Omental fat pad (tissue), 4 donors: Measurements from ENCODE around the gene STAM2. TPM values are rescaled to one million over a fixed set of nuclear protein-coding genes. Genes with fewer than 3 reads are reported as not detected.
"Not testable (repeated sequence)": the region's sequence is repeated elsewhere in the genome, so short reads cannot be mapped to it uniquely, and the experiment has no call there.

Experiments used
- ATAC-seq: fragments of 150-250 bp; one replicate; pipeline ENCODE4 v1.9.1; 2016; ENCODE audit warnings: mild to moderate bottlenecking, moderate library complexity; ENCODE audit not compliant: low FRiP score
- DNase-seq: peaks from one replicate; pipeline ENCODE4 v3.0.0-alpha.2; 2019; ENCODE audit warnings: low spot score
- total RNA-seq, 4 donors: library from RNA; depleted of rRNA; stranded (reverse); fragments of >200 nt; gene quantifications; one replicate each; pipeline ENCODE4 v1.1.0, GENCODE V29; 2016
- TF ChIP-seq, protein P1 (sequence below), 3 donors: fragments of 450-650 bp; IDR thresholded peaks; one replicate each; pipeline ENCODE4 v1.5.1; 2016 to 2017; ENCODE audit warnings: antibody characterized with exemption in 3 of 3, mild to moderate bottlenecking in 3 of 3, moderate library complexity in 2 of 3

STAM2 gene
- total RNA-seq, 4 donors from 2014 or later, result 23.9 to 47.8 (median 33.4) TPM

DNA sequence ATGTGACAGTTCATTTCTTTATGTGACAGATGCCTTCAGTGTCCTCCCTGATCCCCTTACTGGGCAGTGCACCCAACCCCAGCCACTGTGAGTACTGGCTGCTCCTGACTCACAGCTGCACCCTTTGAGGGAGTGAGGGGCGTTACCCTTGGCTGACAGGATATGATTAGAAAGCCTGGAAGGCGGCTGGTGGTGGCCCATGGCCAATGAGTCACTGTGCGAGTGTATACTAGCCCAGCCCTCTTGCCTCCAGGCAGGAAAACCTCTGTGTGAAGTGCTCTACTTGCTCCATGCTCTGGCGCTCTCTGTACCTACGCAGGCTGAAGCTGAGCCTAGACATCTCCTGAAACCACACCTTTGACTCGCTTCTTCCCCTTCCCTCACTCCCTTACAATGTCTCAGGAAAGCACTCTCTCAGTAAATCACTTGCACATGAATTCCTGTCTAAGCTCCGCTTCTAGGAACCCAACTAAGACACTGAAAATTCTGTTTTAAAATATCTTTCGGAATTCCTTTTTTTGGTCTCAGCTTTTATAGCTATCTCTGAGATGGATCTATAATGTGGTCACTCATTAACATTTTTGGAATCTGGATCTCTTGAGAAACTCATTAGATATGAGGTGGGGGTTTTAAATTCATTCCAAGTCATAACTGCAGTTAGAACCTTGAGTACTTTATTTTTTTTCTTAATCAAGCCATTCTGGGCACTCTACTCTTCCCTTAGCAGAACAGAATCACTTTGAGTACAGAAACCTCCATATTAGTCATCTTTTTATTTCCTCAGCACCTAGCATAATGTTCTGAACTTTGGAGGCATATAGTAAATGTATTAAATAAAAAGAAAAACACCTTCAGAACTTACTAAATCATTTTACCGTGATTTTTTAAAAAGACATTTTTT lies 25.3 kb upstream of the STAM2 start:
- peak; percentile 77 for DNase-seq
- TF ChIP-seq, protein P1, sequence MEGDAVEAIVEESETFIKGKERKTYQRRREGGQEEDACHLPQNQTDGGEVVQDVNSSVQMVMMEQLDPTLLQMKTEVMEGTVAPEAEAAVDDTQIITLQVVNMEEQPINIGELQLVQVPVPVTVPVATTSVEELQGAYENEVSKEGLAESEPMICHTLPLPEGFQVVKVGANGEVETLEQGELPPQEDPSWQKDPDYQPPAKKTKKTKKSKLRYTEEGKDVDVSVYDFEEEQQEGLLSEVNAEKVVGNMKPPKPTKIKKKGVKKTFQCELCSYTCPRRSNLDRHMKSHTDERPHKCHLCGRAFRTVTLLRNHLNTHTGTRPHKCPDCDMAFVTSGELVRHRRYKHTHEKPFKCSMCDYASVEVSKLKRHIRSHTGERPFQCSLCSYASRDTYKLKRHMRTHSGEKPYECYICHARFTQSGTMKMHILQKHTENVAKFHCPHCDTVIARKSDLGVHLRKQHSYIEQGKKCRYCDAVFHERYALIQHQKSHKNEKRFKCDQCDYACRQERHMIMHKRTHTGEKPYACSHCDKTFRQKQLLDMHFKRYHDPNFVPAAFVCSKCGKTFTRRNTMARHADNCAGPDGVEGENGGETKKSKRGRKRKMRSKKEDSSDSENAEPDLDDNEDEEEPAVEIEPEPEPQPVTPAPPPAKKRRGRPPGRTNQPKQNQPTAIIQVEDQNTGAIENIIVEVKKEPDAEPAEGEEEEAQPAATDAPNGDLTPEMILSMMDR (IDR thresholded peaks at IDR 0.05), result no peak
- peak; percentile 100 for ATAC-seq

DNA sequence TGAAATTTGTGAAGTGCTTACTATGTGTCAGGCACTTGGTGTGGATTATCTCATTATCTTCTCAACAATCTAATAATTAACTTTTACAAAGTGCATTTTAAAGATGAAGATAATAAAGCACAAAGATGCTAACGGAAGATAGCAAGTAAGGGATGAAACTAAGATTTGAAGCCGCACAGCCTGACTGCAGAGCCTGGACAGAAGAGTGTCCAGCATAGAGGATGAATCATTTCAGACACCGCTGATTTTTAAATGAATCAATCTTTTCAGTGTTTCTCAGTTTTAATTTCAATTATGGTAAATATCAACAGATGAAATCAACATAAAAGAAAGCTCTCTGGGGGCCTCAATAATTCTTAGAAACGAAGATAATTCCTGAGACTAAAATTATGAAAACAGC lies 24.5 kb upstream of the STAM2 start:
- no peak for DNase-seq
- no peak for ATAC-seq
- TF ChIP-seq, protein P1 (IDR thresholded peaks at IDR 0.05), result no peak

DNA sequence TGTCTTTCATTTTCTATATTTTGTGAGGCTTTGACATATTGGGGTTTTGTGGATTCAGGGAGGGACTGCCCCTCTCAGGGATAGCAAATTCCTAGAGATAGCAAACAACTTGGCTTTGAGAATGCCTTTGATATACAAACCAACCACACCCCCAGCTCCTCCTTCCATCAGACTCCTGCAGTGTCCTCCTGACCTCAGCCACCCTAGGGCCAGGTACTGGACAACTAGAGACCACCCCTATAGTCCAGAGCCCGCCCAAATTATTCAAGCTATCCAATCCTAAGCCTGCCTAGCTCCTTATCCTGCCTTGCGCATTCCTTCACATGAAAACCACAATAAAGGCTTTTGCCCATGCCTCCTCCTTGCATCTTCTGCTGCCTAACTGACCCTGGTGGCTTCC lies 22.9 kb upstream of the STAM2 start:
- TF ChIP-seq, protein P1 (IDR thresholded peaks at IDR 0.05), result no peak
- no peak for ATAC-seq
- no peak for DNase-seq

DNA sequence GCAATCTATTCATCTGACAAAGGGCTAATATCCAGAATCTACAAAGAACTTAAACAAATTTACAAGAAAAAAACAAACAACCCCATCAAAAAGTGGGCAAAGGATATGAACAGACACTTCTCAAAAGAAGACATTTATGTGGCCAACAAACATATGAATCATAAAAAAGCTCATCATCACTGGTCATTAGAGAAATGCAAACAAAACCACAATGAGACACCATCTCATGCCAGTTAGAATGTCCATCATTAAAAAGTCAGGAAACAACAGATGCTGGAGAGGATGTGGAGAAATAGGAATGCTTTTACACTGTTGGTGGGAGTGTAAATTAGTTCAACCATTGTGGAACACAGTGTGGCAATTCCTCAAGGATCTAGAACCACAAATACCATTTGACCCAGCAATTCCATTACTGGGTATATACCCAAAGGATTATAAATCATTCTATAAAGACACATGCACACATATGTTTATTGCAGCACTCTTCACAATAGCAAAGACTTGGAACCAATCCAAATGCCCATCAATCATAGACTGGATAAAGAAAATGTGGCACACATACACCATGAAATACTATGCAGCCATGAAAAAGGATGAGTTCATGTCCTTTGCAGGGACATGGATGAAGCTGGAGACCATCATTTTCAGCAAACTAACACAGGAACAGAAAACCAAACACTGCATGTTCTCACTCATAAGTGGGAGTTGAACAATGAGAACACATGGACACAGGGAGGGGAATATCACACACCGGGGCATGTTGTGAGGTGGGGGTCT lies 22.1 kb upstream of the STAM2 start:
- ATAC-seq, DNase-seq: not testable (repeated sequence)

DNA sequence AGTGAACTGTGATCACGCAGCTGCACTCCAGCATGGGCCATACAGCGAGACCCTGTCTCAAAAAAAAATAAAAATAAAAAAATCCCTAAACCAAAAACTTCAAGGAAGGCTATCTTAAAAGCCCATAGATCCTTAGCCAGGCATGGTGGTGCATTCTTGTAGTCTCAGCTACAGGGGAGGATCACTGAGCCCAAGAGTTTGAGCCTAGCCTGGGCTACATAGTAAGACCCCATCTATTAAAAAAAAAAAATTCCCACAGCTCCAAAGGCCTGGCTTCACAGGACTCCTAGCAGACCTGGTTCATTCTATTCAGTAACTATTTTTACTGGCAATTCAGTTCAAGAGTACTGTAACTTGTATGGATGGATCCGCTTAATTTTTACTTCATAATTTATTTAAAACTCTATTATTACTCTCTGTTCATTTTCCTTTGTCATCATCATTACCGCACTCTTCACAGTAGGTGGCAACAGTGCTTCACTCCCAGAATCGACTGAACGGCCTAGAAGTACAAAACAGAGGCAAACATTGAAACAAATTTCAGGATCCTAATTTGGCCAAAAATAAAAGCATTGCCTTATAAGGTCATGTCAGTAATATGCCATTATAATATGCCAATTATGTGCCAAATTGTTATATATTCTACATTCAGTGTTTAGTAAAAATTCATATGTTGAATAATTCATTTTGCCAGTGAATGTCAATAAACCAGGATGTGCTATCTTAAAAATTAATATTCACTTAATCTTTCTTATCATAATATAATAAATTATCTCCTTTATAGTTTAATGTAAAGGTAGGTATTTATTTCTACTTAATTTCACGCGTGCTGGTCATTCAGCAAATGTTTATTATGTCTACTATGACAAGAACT lies 14.3 kb upstream of the STAM2 start:
- TF ChIP-seq, protein P1 (IDR thresholded peaks at IDR 0.05), result peak in 2 of 3 donors; percentile 15 to 49
- DNase-seq (no peak), ATAC-seq (peak; percentile 77)

DNA sequence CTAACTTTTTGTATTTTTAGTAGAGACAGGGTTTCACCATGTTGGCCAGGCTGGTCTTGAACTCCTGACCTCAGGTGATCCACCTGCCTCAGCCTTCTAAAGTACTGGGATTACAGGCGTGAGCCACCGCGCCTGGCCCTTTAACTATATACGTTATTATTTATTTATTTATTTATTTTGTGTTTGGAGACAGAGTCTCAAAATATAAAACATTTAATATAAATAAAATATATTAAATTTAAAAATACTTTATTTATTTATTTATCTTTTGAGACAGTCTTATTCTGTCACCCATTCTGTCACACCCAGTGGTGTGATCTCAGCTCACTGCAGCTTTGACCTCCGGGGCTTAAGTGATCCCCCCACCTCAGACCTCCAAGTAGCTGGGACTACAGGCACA lies 11.2 kb upstream of the STAM2 start:
- not testable (repeated sequence) for ATAC-seq, DNase-seq

DNA sequence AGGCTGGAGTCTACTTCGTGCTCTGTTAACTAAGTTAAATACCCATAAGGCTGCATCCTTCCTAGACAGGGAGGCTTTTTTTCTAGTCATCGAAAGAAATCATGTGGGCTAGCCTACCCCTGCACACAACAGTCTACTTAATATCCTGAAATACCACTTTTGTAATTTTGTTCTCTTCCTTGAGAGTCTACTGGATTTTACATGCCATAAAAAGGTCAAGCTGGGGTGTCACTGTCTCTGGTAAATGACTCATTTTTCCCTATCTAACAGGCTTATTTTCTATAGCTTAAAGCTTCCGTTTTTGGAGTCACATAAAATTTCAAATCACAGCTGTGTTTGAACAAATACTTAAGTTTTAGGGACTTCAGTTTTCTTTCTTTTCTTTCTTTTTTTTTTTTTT lies 10.7 kb upstream of the STAM2 start:
- ATAC-seq, result no peak
- TF ChIP-seq, protein P1 (IDR thresholded peaks at IDR 0.05), result no peak
- no peak for DNase-seq
